Activated CD8-positive, alpha-beta memory T cell treated with anti-CD3 and anti-CD28 coated beads for 24 hours (primary cell): ENCODE measurements around the gene GNAO1.

Experiments
- DNase-seq: peaks from one replicate; pipeline ENCODE4 v3.0.0-alpha.2; 2020

GNAO1 gene

DNA sequence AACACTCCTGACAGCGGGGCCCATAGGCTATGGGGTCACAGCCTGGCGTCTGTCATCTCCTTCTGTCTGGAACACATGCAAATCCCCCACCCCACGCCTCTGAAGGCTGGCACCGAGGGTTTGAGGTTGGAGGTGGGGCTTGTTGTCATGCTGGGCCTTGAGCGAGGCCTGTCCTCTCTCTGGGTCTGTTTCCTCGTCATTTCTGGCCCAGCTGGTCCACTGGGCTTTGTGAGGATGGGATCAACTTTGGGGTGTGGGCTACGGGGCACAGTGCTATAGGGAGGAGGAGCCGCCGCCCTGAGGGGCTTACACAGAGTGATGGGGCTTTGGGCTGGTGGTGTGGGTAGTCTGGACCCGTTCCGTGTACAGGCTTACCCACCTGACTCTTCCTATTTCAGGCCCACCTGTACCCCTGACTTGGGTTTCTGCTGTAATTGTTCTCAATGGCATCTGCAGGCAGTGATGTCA is 146.6 kb downstream of the GNAO1 start:
- DNase-seq: no peak

DNA sequence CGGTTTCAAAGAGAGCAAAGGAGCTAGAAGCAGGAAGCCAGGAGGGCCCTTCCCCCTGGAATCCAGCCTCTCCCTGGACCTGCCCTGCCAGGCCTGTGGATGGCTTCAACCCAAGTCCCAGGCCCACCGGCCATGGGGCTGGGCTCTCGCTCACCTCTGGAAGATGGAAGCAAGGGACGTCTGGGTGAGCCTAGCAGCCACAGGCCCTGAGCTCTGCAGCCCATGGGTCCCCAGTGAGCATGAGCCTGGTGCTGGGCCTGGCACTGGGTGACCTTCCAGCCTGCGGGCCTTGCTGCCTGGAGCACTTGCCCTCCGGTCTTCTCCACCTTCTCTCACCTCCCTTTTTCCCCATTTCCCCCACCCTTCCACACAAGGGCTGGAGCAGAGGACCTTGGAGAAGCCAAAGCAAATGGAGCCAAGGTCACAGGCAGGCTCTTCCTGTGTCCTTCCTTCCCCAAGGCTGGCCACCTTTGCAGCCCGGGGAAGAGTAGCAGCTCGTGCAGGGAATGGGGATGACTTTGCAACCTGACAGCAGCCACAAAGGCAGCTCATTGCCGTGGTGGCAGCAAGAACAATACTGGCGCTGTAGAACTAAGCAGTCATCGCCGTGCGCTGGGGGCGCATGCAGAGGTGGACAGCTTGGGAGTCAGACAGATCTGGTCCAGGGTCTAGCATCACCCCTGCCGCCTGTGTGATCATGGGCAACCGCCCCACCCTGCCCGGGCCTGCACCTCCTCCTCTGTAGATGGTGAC is 147.5 kb downstream of the GNAO1 start:
- DNase-seq: no peak

- no peak for DNase-seq
These were observed 148.3 kb downstream of the GNAO1 start for GRCh38 chr16:56339431-56340195.

- DNase-seq: no peak
These were observed 149.1 kb downstream of the GNAO1 start for GRCh38 chr16:56340416-56340815.

DNA sequence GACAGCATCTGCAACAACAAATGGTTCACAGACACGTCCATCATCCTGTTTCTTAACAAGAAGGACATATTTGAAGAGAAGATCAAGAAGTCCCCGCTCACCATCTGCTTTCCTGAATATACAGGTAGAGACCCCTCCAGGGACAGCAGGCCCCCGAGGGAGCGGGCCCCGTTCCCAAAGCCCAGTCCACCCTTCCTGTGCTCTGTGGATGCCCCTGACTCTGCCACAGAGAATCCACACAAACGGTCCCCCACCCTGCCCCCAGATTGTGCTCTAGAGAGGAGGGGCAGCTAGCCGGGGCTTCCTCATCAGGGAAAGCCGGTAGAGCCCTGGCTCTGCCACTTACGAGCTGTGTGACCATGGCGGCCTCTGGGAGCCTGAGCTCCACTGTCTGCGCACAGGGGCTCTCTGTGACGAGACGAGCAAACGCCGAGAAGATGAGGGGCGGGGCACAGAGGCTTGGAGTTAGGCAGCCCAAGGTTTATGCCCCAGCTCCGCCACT is 149.6 kb downstream of the GNAO1 start:
- no peak for DNase-seq

GRCh38 chr16:56341656-56342399 is 150.5 kb downstream of the GNAO1 start:
- no peak for DNase-seq

GRCh38 chr16:56343661-56344517 is 152.6 kb downstream of the GNAO1 start:
- DNase-seq: no peak

DNA sequence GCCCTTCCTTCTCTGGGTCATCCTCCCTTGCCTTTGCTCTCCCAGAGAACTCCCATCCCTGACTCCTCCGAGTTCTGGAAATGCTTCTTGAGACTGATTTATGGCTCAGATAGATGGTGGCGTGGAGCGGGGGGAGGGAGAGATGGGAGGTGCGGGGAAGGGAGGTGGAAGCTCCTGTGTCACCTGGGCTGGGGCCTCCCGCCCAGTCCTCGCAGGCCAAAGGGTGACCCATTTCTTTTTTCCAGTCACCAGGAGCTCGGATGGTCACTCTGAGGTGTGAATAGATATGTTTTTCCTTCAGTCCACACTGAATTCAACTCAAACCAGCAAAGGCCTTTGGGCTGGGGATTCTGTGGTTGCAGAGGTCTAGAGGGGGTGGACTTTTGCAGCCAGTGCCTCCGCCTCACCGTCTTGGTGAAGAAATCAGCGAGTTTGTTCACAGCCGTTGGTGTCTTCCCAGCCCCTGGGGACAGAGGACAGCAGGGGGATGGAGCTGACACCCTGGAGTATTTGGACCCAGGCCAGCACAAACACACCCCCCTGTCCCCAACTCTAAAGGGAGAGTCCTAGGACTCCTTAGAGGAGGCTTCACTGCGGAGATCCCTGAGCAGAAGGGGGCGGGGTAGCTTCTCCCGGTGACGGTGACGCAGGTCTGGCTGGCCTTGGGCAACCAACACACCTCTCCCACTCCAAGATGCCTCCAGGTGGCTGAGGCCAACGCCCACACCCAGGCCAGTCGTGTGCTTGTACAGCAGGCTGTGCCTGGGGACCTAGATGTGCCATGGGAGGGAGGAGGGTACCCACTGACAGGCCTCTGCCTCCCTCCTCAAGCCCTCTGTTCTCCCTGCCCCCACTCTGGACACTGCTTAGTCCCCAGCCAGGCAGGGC is 153.5 kb downstream of the GNAO1 start:
- no peak for DNase-seq

GRCh38 chr16:56345406-56346050 is 154.2 kb downstream of the GNAO1 start:
- no peak for DNase-seq

GRCh38 chr16:56346131-56346890 is 155.0 kb downstream of the GNAO1 start:
- DNase-seq: no peak

- DNase-seq: no peak
These were observed 155.9 kb downstream of the GNAO1 start for GRCh38 chr16:56347166-56347565.

- DNase-seq: no peak
These were observed 156.4 kb downstream of the GNAO1 start for GRCh38 chr16:56347670-56348069.

DNA sequence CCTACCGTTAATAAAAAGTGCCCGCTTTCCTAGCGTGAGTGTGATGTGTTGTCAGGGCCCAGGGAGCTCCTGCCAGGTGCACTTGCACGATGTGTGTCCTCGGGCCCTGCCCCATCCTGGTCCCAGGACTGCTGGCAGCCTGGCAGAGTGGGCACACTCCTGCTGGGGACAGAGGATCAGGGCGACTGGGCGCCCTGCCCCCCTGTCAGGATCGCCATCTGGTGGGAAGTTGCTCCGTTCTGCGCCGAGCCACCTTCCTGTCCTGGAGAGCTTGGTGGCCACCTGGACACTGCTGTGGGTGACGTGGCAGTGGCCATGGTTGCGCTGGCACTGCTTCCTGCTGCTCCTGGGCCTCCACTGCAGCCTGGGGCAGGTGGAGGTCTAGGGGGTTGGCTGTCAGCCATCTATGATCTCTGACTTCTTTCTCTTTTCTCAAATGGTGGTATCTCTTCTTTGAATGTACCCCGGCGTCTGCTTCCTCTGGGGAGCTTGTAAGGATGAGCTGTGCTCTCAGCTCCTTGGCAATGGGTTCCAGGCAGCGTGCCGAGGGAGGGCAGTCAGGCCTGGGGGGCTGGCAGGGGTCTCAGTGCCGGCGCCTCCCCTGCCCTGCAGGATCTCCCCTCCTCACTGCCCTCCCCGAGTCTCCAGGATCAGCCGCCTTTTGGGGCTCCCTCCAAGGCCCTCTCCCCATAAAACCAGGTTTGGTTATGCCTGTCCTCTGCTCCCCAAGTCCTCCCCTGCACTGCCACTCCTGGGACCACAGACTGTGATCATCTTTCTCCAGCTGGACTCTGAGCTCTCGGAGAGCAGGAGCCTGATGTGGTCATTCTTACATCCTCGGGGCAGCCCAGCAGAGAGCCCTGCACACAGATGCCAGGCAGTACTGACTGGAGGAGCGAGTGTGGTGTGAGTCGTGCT is 157.1 kb downstream of the GNAO1 start:
- DNase-seq: no peak

- no peak for DNase-seq
These were observed 157.8 kb downstream of the GNAO1 start for GRCh38 chr16:56349086-56349415.

DNA sequence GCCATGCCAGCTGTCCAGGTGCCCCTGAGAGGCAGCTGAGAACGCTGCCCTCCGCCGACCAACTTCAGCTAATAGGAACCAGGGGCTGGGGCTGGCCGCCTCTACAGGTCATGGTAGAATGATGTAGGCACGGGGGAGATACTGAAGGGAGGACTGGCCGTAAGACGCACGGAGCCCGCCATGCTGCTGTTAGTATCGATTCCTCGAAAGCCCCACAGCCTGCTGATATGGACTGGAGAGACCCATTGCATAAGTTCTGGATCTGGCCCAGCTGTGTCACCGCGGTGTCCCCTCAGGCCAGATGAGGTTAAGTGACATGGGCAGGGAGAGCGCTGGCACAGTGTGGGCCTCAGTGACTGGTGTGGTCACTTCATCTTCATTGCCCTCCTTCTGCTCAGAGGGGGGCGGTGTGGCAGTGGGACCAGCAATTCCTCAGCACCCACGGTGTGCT is 158.4 kb downstream of the GNAO1 start:
- DNase-seq: no peak

DNA sequence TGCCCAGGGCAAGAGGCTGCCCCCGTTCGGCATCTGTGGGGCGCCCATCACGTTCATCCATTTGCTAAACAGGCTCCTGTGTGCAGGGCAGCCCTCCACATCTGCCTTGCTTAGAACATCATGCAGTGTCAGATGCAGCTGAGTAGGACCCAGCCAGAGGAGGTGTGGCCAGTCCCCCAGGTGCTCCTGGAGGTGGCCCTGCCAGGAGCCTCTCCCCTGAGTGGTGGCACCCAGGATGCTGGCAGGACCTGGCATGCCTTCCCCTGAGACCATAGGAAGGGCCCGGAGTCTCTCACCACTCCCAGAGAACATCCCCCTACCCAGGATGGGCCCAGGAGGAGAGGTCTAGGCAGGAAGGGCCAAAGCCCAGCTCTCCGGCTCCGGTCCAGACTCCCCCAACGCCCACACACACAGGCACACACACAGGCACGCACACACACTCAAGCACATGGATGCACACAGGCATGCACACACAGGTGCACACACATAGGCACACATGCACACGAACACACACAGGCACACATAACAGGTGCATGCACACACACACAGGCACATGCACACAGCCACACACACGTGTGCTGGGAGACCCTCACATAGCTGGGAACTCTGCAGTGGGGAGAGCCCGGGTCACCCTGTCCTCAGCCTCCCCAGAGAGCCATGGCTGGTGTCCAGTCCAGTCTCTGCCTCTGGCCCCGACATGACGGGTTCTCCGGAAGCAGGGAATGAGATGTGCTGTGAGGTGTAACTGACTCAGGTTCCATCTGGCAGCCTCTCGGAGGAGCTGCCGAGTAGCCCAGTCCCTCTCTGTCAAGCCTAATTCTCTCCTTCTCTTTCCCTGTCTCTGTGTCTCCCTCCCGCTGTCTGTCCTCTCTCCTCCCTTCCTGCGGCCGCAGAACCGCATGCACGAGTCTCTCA is 159.5 kb downstream of the GNAO1 start:
- no peak for DNase-seq

DNA sequence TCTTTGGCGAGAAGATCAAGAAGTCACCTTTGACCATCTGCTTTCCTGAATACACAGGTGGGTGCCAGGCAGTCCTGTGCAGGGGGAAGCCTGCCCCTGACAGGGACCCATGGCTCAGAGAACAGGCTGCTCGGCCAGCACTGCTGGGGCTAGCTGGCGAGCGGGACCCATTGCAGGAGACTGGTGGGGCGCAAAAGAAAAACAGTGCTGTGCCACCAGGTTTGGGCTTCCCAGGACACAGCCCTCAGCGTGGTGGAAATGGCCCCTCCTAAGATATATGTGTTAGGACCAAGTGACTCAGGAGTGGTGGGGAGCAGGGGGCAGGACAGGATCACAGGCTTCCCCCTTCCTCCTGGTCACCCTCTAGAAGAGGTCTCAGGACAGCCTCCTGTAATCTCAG is 160.2 kb downstream of the GNAO1 start:
- no peak for DNase-seq
